NOMO-1 (cell line): Measurements from ENCODE around the gene CRTC3.
"Not testable (repeated sequence)": the region's sequence is repeated elsewhere in the genome, so short reads cannot be mapped to it uniquely, and the experiment has no call there.

Experiments
- DNase-seq, 2 experiments: peaks; one replicate each; lab custom pipeline; 2025; ENCODE audit not compliant: unreplicated experiment in 2 of 2; lab: John Stamatoyannopoulos, UW

Gene CRTC3

DNA sequence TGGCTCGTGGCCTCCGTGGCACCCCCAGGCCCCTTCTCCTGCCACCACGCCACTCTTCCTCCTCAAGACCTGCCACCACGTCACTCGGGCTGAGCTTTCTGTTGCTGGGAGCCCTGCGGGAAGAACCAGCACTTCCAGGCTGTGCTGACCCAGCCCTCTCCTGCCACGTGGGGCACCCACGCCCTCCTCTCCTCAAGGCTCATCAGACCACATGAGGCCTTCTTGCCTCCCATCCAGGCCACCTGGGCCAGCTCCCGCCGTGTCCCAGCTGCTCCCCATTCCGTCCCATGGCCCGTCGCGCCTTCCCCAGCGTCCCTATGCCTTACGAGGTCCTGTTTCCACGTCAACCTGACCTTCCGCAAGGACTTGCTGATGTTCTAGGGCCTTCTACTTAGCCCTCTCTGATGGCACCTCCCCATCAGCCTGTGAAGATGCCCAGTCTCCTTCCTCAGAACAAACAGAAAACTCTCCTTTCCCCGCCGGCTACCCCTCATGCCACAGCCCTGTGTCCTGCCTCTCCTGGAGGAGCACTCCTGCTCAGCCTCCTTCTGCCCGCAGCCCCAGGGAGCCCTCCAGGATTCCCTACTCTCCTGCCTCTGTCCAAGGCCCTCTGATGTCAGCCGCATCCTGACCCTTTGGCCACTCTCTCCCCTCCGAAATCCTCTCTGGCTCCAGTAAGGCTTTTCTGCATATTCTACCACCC lies 116.3 kb downstream of the CRTC3 start:
- DNase-seq = no peak

GRCh38 chr15:90646662-90647305 lies 117.1 kb downstream of the CRTC3 start:
- DNase-seq = no peak

DNA sequence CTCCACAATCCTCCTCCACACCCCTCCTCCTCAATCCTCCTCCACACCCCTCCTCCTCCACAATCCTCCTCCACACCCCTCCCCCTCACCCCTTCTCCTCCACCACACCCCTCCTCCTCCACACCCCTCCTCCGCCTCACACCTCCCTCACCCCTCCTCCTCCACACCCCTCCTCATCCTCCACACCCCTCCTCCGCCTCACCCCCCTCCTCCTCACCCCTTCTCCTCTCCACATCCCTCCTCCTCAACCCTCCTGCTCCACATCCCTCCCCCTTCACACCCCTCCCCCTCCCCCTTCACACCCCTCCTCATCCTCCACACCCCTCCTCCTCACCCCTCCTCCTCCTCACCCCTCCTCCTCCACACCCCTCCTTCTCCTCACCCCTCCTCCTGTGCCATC lies 117.6 kb downstream of the CRTC3 start:
- DNase-seq = peak in 1 of 2 experiments; percentile 33

DNA sequence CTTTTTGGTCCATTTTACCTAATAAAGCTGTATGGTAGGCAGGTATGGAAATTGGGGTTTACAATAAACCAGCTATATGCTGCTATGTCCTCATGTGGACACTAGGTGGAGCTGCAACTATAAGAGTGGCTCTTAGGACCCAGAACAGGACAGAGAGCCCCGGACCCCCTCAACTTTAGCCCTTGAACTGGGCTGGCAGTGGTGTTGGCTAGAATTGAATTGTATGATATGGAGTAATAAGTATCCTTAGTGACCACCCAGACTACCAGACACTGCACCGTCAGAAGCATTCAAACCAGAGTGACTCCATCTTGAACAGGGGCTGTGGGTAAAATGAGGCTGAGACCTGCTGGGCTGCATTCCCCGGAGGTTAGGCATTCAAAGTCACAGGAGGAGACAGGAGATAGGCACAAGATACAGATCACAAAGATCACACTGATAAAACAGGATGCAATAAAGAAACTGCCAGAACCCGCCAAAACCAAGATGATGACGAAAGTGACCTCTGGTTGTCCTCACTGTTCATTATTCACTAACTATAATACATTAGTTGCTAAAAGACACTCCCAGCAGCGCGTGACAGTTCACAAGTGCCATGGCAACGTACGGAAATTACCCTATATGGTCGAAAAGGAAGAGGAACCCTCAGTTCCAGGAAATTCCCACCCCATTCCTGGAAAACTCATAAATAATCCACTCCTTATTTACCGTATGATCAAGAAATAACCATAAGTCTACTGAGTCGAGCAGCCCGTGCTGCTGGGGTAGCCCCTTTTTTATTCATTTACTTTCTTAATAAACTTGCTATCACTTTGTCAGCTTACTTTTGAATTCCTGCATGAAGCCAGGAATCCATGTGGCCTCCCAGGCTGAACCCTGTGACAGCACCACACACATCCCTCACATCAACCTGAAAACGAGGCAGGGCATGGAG lies 118.7 kb downstream of the CRTC3 start:
- peak; percentile 77 to 92 for DNase-seq

GRCh38 chr15:90650117-90650955 lies 120.6 kb downstream of the CRTC3 start:
- peak; percentile 70 to 88 for DNase-seq

DNA sequence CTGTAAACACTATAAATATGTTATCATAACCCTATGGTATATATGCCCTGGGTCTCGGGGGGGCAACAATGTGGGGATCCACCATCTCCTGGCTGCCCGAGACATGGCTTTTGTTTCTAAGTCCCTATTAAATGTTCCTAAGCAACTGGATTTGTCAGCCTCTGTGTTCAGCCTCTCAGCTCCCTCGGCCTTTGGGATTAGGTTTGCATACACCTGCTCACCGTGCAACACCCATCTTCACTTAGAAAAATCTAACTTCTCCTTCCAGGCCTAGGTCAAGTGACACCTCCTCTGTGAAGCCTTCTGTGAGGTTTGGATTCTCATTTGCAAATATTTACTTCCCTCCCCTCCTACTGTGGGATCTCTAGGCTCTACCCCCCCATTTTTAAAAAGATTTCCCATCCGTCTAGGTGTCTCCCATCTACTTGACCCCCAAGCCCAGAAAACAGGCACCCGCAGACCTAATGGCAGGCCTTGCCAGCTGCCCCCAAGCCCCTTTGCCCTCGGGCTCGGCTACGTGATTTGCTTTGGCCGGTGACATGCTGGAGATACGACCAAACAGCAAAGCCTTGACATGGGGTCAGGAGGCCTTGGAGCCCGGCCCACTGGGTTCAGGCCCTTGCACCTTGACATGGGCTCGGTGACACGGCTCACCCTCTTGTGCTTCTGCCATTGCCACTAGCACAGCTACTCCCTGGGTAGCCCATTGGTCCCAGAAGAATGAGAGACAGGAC lies 121.4 kb downstream of the CRTC3 start:
- no peak for DNase-seq

- DNase-seq = peak; percentile 27 to 42
These were observed 124.8 kb downstream of the CRTC3 start for GRCh38 chr15:90654233-90655136.

DNA sequence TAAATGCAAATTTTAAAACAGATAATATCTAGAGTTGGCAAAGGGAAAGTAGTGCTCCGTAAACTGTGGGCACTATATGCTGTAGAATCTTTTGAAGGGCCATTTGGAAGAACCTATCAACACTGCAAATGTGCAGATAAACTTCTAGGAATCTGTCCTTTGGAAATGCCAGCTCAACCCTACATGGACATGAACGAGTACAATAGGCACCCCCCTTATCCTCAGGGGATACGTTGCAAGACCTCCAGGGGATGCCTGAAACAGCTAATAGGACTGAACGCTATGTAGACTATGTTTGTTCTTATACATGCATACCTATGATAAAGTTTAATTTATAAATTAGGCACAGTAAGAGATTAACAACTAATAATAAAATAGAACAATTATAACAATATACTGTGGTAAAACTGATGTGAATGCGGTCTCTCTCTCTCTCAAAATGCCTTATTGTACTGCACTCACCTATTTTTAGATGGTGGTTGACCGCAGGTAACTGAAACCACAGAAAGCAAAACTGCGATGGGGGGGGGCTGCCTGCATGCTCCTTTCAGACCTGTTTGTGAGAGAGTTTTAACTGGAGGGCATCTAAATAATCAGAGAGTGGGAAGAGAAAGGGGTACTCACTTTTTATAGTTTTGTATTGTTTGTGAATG lies 127.9 kb downstream of the CRTC3 start:
- DNase-seq = peak; percentile 54 to 73

- DNase-seq = no peak
These were observed 129.8 kb downstream of the CRTC3 start for GRCh38 chr15:90659481-90659880.

DNA sequence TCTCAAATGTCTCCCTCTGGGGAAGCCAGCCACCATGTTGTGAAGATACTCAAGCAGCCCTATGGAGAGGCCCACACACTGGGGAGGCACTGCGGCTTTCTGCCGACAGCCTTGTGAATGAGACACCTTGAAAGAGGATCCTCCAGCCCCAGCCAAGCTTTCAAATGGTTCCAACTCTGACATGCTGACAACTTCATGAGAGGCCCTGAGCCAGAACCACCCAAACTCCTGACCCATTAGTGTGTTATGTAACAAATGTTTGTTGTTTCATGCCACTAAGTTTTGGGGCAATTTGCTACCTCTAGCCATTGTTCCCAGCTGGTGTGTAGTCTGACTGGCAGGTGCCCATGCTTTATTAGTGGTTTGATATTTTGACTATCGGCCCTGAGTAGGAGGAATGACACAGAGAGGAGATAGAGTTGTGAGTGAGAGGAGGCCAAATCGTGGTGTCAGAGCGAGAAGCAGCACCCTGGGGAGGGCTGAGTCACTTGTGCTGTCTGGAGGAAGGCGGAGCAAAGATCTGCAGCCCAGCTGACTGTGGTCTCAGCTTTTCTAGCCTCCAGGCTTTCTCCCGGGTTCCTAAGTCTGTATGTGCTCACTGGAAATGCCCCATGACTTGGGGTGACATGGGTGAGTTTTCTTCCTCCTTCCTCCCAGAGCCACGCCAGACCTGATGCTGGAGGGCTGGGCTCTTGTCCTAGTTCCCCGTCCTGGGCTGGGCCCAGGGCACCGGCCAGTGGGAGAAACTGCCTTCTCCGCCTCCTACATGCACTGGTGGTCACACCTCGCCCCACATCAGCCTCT lies 130.7 kb downstream of the CRTC3 start:
- DNase-seq = peak; percentile 80 to 96

DNA sequence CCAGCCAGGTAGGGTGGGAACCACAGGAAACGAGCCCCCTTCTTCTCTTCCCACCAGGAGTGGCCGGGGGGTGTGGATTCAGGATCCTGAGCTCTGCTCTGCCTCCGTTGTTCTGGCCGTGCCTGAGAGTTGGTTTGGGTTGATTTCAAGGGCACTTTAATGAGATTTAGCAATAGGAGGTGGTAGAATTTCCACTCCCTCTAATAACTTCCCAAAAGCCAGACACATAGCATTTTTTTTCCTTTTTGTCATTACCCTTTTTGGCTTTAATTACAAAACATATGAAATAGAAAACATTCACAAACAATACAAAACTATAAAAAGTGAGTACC lies 131.2 kb downstream of the CRTC3 start:
- DNase-seq = peak; percentile 74 to 83

- DNase-seq = not testable (repeated sequence)
These were observed 134.3 kb downstream of the CRTC3 start for GRCh38 chr15:90664081-90664461.

DNA sequence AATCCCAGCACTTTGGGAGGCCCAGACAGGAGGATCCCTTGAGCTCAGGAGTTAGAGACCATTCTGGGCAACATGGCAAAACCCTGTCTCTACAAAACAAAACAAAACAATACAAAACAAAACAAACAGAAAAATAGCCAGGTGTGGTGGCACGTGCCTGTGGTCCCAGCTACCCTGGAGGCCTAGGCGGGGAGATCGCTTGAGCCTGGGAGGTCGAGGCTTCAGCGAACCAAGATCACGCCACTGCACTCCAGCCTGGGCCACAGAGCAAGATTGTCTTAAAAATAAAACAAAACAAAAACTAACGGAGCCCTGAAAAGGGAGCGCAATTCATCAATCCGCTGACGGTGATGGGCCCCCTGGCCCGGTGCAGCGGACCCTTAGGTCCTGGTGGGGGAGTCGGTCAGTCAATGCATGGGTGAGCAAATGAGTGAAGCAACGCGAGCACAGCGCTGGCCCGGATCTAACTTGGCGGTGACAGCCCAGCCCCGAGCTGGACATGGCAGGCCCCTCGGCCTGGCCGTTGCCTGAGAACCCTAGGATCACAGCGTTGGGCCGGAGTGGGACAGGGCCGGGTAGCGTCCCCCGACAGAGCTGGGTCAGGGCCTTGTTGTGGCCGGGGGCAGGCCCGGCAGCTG lies 135.0 kb downstream of the CRTC3 start:
- DNase-seq = no peak

DNA sequence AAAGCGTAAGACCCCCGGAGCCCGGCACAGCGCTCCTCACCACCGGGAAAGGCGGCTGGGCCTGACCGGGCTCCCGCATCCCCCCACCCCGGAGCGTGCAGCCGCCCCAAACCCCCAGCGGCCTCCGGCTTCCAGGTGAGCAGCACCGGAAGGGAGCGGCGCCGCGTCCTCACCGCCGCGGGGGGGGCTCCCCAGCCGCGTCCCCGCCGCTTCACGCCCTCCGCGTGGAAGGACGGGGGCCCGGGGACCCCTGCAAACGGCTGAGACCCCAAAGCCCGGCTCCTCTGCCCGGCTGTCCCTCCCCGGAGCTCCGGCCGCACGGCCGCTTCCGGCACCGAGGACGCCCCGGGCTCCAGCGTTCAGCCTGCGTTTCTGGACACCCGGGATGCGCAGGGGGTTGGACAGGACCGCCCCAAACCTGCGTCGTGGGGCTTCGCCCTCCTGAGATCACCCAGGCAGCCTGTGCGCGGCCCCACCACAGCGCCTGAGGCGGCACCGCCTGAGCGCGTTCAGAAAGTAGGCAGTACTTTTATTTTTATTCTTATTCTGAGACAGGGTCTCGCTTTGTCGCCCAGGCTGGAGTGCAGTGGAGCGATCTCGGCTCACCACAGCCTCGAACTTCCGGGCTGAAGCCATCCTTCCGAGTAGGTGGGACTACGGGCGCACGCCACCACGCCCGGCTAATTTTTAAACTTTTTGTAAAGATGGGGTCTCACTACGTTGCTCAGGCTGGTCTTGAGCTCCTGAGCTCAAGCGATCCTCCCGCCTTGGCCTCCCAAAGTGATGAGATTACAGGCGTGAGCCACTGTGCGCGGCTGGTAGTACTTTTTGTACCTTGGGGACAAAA lies 135.8 kb downstream of the CRTC3 start:
- peak; percentile 61 to 73 for DNase-seq

DNA sequence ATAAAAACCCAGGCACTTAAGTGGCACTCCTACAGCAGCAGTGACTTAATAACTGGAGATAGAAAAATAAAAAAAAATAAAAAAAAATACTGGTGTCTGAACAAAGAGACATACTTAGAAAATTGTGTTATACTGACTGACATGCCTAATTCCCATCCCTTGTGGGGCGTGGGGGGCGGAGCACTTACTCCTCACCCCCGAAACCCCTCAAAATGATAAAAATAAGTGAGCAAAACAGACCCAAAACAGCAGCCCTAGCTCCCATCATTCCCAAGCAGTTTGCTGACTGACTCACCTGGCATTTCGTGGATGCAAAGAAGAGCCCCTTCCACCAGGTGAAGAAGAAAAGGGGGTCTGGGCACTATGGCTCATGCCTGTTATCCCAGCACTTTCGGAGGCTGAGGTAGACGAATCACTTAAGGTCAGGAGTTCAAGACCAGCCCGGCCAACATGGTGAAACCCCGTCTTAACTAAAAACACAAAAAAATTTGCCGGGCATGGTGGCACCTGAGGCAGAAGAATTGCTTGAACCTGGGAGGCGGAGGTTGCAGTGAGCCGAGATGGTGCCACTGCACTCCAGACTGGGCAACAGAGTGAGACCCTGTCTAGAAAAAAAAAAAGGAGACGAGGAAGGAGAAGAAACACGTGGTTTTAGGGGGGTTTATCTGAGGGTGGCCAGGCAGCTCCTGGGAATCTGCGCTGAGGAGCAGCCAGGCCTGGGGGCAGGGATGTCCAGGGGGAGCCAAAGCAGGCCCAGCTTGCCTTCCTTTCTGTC lies 136.6 kb downstream of the CRTC3 start:
- DNase-seq = no peak
